Measurements from ENCODE around the gene MYD88. TPM values are rescaled to one million over a fixed set of nuclear protein-coding genes. Genes with fewer than 3 reads are reported as not detected.

MYD88 gene
- polyA plus RNA-seq, 2 of the 4 experiments (the other 2 are of a cell fraction): 16.8 to 22.3 TPM

- Histone ChIP-seq H3K4me2 (no peak overlapping the region; the same call in 2 of the 3 replicates), H3K4me1 (0 out of 3 replicates have a peak, but pooled peaks cover 3% of the 10 kb centered on the region), H3K27ac (no peak overlapping the region), H3K4me3 (no peak overlapping the region), H3K9me3 (no peaks in the 10 kb centered on the region)
- WGBS (ENCODE audit: missing lambda C conversion rate): 85% methylated on average over 3 of the region's 3 CpGs
- peak in 1 of 2 experiments; percentile 48; a peak in 1 of 6 replicates for ATAC-seq
- CTCF ChIA-PET: interaction anchor here (0.5 to 2.1 kb wide), 5 partner anchors 8 to 123 kb away, joined by 3 to 7 read pairs (median 3); partner anchors contain the start of gene OXSR1
- no peak for DNase-seq (ENCODE audit: low read depth in 1 of 2, low spot score in 1 of 2)
- POLR2A ChIA-PET: interaction anchor here (2.1 kb wide), 1 partner anchor 20 kb away, joined by 9 read pairs; the partner anchor contains the start of genes ACAA1 and MYD88
- FAIRE-seq: no peak
- TF ChIP-seq REST (IDR thresholded peaks at IDR 0.05) (no peak), MAX (IDR thresholded peaks at IDR 0.05) (no peak), POLR2A (IDR thresholded peaks at IDR 0.05; ENCODE audit: low read length) (no peak), CEBPB (IDR thresholded peaks at IDR 0.05) (no peak), HEYL (CRISPR knock-in tag; IDR thresholded peaks at IDR 0.05) (no peak), SMC3 (IDR thresholded peaks at IDR 0.05) (no peak), RARB (CRISPR knock-in tag; IDR thresholded peaks at IDR 0.05) (no peak), E2F6 (IDR thresholded peaks at IDR 0.05; ENCODE audit: borderline replicate concordance, low read depth) (no peak), ZFP36 (IDR thresholded peaks at IDR 0.05; ENCODE audit: borderline replicate concordance, partially characterized antibody) (no peak), CTCF (IDR thresholded peaks at IDR 0.05) (no peak), TP53 (CRISPR knock-in tag; IDR thresholded peaks at IDR 0.05) (no peak), CBX8 (IDR thresholded peaks at IDR 0.05) (no peak)
Observed at GRCh38 chr3:38157595-38157994, 19.1 kb downstream of the MYD88 start.

- no peak for DNase-seq (ENCODE audit: low read depth in 1 of 2, low spot score in 1 of 2)
- POLR2A ChIA-PET: interaction anchor here (2.1 kb wide), 1 partner anchor 21 kb away, joined by 9 read pairs; the partner anchor contains the start of genes ACAA1 and MYD88
- H3K4me2 ChIP-seq: no peak overlapping the region
- 0 out of 3 replicates have a peak, but pooled peaks cover 3% of the 10 kb centered on the region for H3K4me1 ChIP-seq
- CTCF ChIA-PET: interaction anchor here (1.3 to 1.5 kb wide), 2 partner anchors 17 to 66 kb away, joined by 3 read pairs; no protein-coding TSS in a partner anchor
- no peak for ATAC-seq
- FAIRE-seq: no peak
- 69% methylated on average over 5 of the region's 5 CpGs for WGBS (ENCODE audit: missing lambda C conversion rate)
- H3K4me3 ChIP-seq: no peak overlapping the region
- no peaks in the 10 kb centered on the region for H3K9me3 ChIP-seq
- H3K27ac ChIP-seq: no peak overlapping the region
- TF ChIP-seq MAFK (IDR thresholded peaks at IDR 0.05; ENCODE audit: partially characterized antibody): no peak
- no peak for TF ChIP-seq TFCP2L1 (CRISPR knock-in tag; IDR thresholded peaks at IDR 0.05)
- no peak for TF ChIP-seq HEYL (CRISPR knock-in tag; IDR thresholded peaks at IDR 0.05)
- no peak for TF ChIP-seq PHF8 (IDR thresholded peaks at IDR 0.05; ENCODE audit: borderline replicate concordance, low read depth)
- no peak for TF ChIP-seq ATOH8 (CRISPR knock-in tag; IDR thresholded peaks at IDR 0.05; ENCODE audit: low read depth)
- TF ChIP-seq POLR2AphosphoS2 (conservative IDR thresholded peaks at IDR 0.05; ENCODE audit: low read length): no peak
- no peak for TF ChIP-seq MAX (IDR thresholded peaks at IDR 0.05)
- no peak for TF ChIP-seq CTCF (IDR thresholded peaks at IDR 0.05)
- no peak for TF ChIP-seq USF2 (IDR thresholded peaks at IDR 0.05)
- no peak for TF ChIP-seq FOSB (CRISPR knock-in tag; IDR thresholded peaks at IDR 0.05)
- TF ChIP-seq JUNB (IDR thresholded peaks at IDR 0.05): no peak
- TF ChIP-seq HDAC2 (IDR thresholded peaks at IDR 0.05): no peak
- TF ChIP-seq HOXB13 (CRISPR knock-in tag; IDR thresholded peaks at IDR 0.05; ENCODE audit: low read depth): no peak
- TF ChIP-seq RAD21 (conservative IDR thresholded peaks at IDR 0.05 in 1 of 2, IDR thresholded peaks at IDR 0.05 in 1 of 2): no peak
- no peak for TF ChIP-seq HES2 (IDR thresholded peaks at IDR 0.05)
Observed at GRCh38 chr3:38158472-38158871, 20.0 kb downstream of the MYD88 start.
